Panc1 (cell line): ENCODE results near the gene STKLD1. TPM values are rescaled to one million over a fixed set of nuclear protein-coding genes. Genes with fewer than 3 reads are reported as not detected.

Experiments used
- ATAC-seq: fragments of 200-7000 bp; cut with Tn5 transposase; 2 replicates; pipeline ENCODE4 v1.9.1; 2020; ENCODE audit warnings: mild to moderate bottlenecking, moderate library complexity
- BruUV-seq: library from RNA; stranded (reverse); fragments of 400-500 nt; replicated peaks from 2 replicates; lab custom pipeline; 2021; lab: Mats Ljungman, UMichigan
- CTCF ChIA-PET: fragments of 300-600 bp; sonication (Branson Sonifier 250); formaldehyde crosslinking; loops from one replicate; lab custom pipeline; 2022; ENCODE audit warnings: antibody characterized with exemption; lab: Charles Lee
- POLR2A ChIA-PET: fragments of 300-600 bp; sonication (Branson Sonifier 250); formaldehyde crosslinking; loops from one replicate; lab custom pipeline; 2022; ENCODE audit warnings: antibody characterized with exemption; lab: Charles Lee
- DNase-seq: peaks from one replicate; pipeline ENCODE4 v3.0.0-alpha.2; 2010; ENCODE audit warnings: low read depth, low spot score
- H3K27ac ChIP-seq: 2 replicates; pipeline ENCODE4 v1.5.1; 2011; ENCODE audit warnings: mild to moderate bottlenecking, low read length, inconsistent platforms
- H3K27me3 ChIP-seq: fragments of 200-500 bp; sonication (Bioruptor generic); 2 replicates; pipeline ENCODE4 v1.6.0; 2014; ENCODE audit warnings: low read length, inconsistent platforms; ENCODE audit not compliant: control insufficient read depth, insufficient read depth
- H3K36me3 ChIP-seq: fragments of 200-500 bp; sonication (Bioruptor generic); 2 replicates; pipeline ENCODE4 v1.5.1; 2014; ENCODE audit warnings: inconsistent platforms, mild to moderate bottlenecking, low read length, moderate library complexity; ENCODE audit not compliant: control insufficient read depth, insufficient read depth
- H3K4me1 ChIP-seq: 2 replicates; pipeline ENCODE4 v1.5.1; 2011; ENCODE audit warnings: inconsistent platforms, mild to moderate bottlenecking, low read length, moderate library complexity; ENCODE audit not compliant: control insufficient read depth, insufficient read depth
- H3K4me3 ChIP-seq, 2 experiments: 2 replicates each; pipeline ENCODE4 v1.5.1; 2011 to 2012; ENCODE audit warnings: low read depth in 2 of 2, low read length in 2 of 2, mild to moderate bottlenecking in 2 of 2, inconsistent platforms in 1 of 2, moderate library complexity in 1 of 2
- H3K9me3 ChIP-seq: fragments of 200-500 bp; sonication (Bioruptor generic); 2 replicates; pipeline ENCODE4 v1.5.1; 2014; ENCODE audit warnings: low read depth, mild to moderate bottlenecking, inconsistent platforms, low read length, moderate library complexity; ENCODE audit not compliant: control insufficient read depth, insufficient read depth
- CTCF ChIP-seq: fragments of 450-650 bp; IDR thresholded peaks from 2 replicates; pipeline ENCODE4 v1.5.1; 2017; ENCODE audit warnings: mild to moderate bottlenecking
- POLR2AphosphoS5 ChIP-seq: IDR thresholded peaks from 2 replicates; pipeline ENCODE4 v1.6.1; 2012; ENCODE audit warnings: mild to moderate bottlenecking, low read depth, low read length, moderate library complexity
- REST ChIP-seq, 2 experiments: IDR thresholded peaks; 2 replicates each; pipeline ENCODE4 v1.6.1; 2011 to 2012; ENCODE audit warnings: low read depth in 2 of 2, control low read depth in 1 of 2, low read length in 1 of 2, mild to moderate bottlenecking in 1 of 2, moderate library complexity in 1 of 2; ENCODE audit not compliant: insufficient read depth in 1 of 2
- SIN3A ChIP-seq: IDR thresholded peaks from 2 replicates; pipeline ENCODE4 v1.6.1; 2012; ENCODE audit warnings: low read depth, mild to moderate bottlenecking, low read length, moderate library complexity, borderline replicate concordance; ENCODE audit not compliant: insufficient read depth
- TCF7L2 ChIP-seq: IDR thresholded peaks from 2 replicates; pipeline ENCODE4 v1.6.1; 2011; ENCODE audit warnings: mild to moderate bottlenecking, low read depth, low read length, inconsistent platforms
- in situ Hi-C: cut with HindIII; loops from 2 replicates; pipeline ENCODE4 v1.10.0; 2016; ENCODE audit warnings: low sequenced_read_pairs, low pct_unique_long_range_greater_than_20kb
- intact Hi-C: fragments of 100-400 bp; cut with micrococcal nuclease; formaldehyde crosslinking; loops from one replicate; pipeline ENCODE4 v1.10.0; 2022; ENCODE audit not compliant: unreplicated experiment
- total RNA-seq: library from RNA; stranded (reverse); gene quantifications from one replicate; pipeline ENCODE4 v1.2.1, GENCODE V29; 2021; ENCODE audit not compliant: unreplicated experiment

The STKLD1 gene
- total RNA-seq, 1 experiment from 2014 or later = 0.74 TPM

- TF ChIP-seq SIN3A (no peak), CTCF (no peak), POLR2AphosphoS5 (no peak), REST (IDR thresholded peaks at IDR 0.05; ENCODE audit: insufficient read depth in 1 of 2, low read depth in 2 of 2, low read length in 1 of 2) (no peak), TCF7L2 (no peak)
- CTCF ChIA-PET = no interaction called here
Observed at GRCh38 chr9:133454943-133455673, 78.9 kb downstream of the STKLD1 start.

More at GRCh38 chr9:133454943-133455673, 78.9 kb downstream of the STKLD1 start:
- H3K9me3 ChIP-seq = no peaks in the 10 kb centered on the region
- no peaks in the 10 kb centered on the region for H3K27me3 ChIP-seq
- DNase-seq = no peak
- intact Hi-C loops (no loop called here), in situ Hi-C loops (no loop called here)
- H3K27ac ChIP-seq = no peak overlapping the region
- no peaks in the 10 kb centered on the region for H3K36me3 ChIP-seq
- POLR2A ChIA-PET = no interaction called here
- no peak overlapping the region for H3K4me3 ChIP-seq
- no peak for ATAC-seq
- no TSS peak for BruUV-seq
- H3K4me1 ChIP-seq = peaks cover 5% of the 10 kb centered on the region

Other genes with a start within 250 kb of the STKLD1 start
- 1.8 TPM for gene GBGT1, start 212.5 kb upstream of the STKLD1 start, total RNA-seq
- gene OBP2B, start 167.1 kb upstream of the STKLD1 start, total RNA-seq = not detected
- gene ABO, start 101.2 kb upstream of the STKLD1 start, total RNA-seq = 0.10 TPM
- gene SURF6, start 40.2 kb upstream of the STKLD1 start, total RNA-seq = 16.1 TPM
- 26.2 TPM for gene MED22, start 28.2 kb upstream of the STKLD1 start, total RNA-seq
- 1,104 TPM for gene RPL7A, start 28.1 kb upstream of the STKLD1 start, total RNA-seq
- gene SURF1, start 19.9 kb upstream of the STKLD1 start, total RNA-seq = 45.6 TPM
- gene SURF2, start 19.8 kb upstream of the STKLD1 start, total RNA-seq = 19.2 TPM
- gene SURF4, start 306 bp upstream of the STKLD1 start, total RNA-seq = 149 TPM
- 19.9 TPM for gene REXO4, start 41.6 kb downstream of the STKLD1 start, total RNA-seq
- 3.4 TPM for gene ADAMTS13, start 46.0 kb downstream of the STKLD1 start, total RNA-seq
- gene CACFD1, start 83.6 kb downstream of the STKLD1 start, total RNA-seq = 13.9 TPM
- gene SLC2A6, start 102.7 kb downstream of the STKLD1 start, total RNA-seq = 48.2 TPM
- not detected for gene MYMK, start 148.6 kb downstream of the STKLD1 start, total RNA-seq
- gene ADAMTSL2, start 158.3 kb downstream of the STKLD1 start, total RNA-seq = 0.10 TPM
- not detected for gene FAM163B, start 233.0 kb downstream of the STKLD1 start, total RNA-seq